Activated CD4-positive, alpha-beta T cell treated with anti-CD3 and anti-CD28 coated beads for 36 hours (primary cell): Measurements from ENCODE around the gene CDYL. TPM values are rescaled to one million over a fixed set of nuclear protein-coding genes. Genes with fewer than 3 reads are reported as not detected.

Source experiments
- ATAC-seq: fragments of 200-7000 bp; cut with Tn5 transposase; one replicate; pipeline ENCODE4 v1.10.0; 2021; ENCODE audit warnings: mild to moderate bottlenecking, moderate library complexity
- CTCF ChIA-PET: fragments of 350-600 bp; sonication (Branson Sonifier 250); formaldehyde crosslinking; loops from one replicate; lab custom pipeline; 2021; ENCODE audit warnings: antibody characterized with exemption; lab: Charles Lee
- POLR2A ChIA-PET: fragments of 350-600 bp; sonication (Branson Sonifier 250); formaldehyde crosslinking; loops from one replicate; lab custom pipeline; 2021; ENCODE audit warnings: antibody characterized with exemption, inconsistent platforms; lab: Charles Lee
- DNase-seq: peaks from one replicate; pipeline ENCODE4 v3.0.0-alpha.2; 2020
- H3K27ac Mint-ChIP-seq: one replicate; pipeline ENCODE4 v1.8.0; 2021; ENCODE audit warnings: mixed read lengths
- H3K27me3 Mint-ChIP-seq: one replicate; pipeline ENCODE4 v1.8.0; 2021; ENCODE audit warnings: mixed read lengths
- H3K36me3 Mint-ChIP-seq: one replicate; pipeline ENCODE4 v1.8.0; 2021; ENCODE audit warnings: low read depth, mixed read lengths
- H3K4me1 Mint-ChIP-seq: one replicate; pipeline ENCODE4 v1.8.0; 2021; ENCODE audit warnings: mixed read lengths
- H3K4me3 Mint-ChIP-seq: one replicate; pipeline ENCODE4 v1.8.0; 2021; ENCODE audit warnings: mild to moderate bottlenecking, moderate library complexity, mixed read lengths
- H3K9me3 Mint-ChIP-seq: one replicate; pipeline ENCODE4 v1.8.0; 2021; ENCODE audit warnings: low read depth, mixed read lengths
- intact Hi-C, 2 experiments: fragments of 100-400 bp; cut with DNase I in 1 of 2; cut with micrococcal nuclease in 1 of 2; formaldehyde crosslinking; loops; one replicate each; pipeline versions ENCODE4 v1.14.2 to v1.15.1; 2022 to 2024; cut with DNase I, micrococcal nuclease
- total RNA-seq, 2 experiments: library from RNA; stranded (reverse); gene quantifications; one replicate each; pipeline ENCODE4 v1.2.3, GENCODE V29; 2021

The CDYL gene
- total RNA-seq, 2 experiments from 2014 or later = 22.1 to 33.7 TPM

DNA sequence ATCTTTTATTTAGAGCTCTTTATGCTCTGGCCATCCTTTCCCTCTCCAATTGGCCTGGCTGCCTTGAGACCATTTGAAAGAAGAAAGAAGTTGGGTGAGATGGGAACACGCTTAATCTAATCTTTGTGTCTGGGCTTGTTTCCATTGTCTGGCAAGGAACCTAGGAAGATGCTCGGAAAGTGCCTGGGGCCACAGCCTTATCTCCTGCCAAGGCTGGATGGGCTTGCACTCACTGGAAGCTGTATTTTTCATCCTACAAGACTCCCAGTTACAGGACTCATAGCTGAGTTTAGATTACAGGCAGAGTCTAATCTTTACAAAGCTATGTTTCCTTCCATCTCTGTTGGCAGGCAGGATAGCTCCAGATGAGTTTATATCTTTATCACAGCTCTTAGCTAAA, 33.1 kb upstream of the CDYL start:
- Mint-ChIP-seq H3K4me3 (no peak overlapping the region), H3K27me3 (peaks cover 3% of the 10 kb centered on the region), H3K27ac (no peak overlapping the region), H3K36me3 (no peaks in the 10 kb centered on the region), H3K9me3 (no peaks in the 10 kb centered on the region), H3K4me1 (no peaks in the 10 kb centered on the region)
- CTCF ChIA-PET = interaction anchor here (0.6 kb wide), 1 partner anchor 766 kb away, joined by 3 read pairs; no protein-coding TSS in a partner anchor
- POLR2A ChIA-PET = no interaction called here
- DNase-seq (no peak), ATAC-seq (no peak)
- intact Hi-C loops = no loop called here

DNA sequence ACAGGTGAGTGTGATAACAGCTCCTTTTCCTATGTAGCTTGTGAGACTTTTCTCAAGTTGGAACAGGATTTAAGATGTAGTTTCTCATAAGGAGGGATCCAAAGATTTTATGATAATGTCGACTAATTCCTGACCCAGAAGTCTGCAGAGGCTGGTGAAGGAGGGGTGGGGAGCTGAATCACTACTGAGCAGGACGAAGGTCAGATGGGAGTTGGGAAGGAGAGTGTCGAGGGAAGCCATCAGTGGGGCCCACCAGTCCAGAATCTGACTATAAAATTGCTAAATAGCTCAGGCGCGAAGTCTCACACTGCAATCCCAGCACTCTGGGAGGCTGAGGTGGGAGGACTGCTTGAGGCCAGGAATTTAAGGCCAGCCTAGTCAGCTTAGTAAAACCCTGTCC, 32.3 kb upstream of the CDYL start:
- Mint-ChIP-seq H3K4me3 (no peak overlapping the region), H3K36me3 (no peaks in the 10 kb centered on the region), H3K9me3 (no peaks in the 10 kb centered on the region), H3K27ac (no peak overlapping the region), H3K27me3 (peaks cover 4% of the 10 kb centered on the region), H3K4me1 (no peaks in the 10 kb centered on the region)
- ChIA-PET CTCF (no interaction called here), POLR2A (no interaction called here)
- DNase-seq (no peak), ATAC-seq (no peak)
- intact Hi-C loops = no loop called here

DNA sequence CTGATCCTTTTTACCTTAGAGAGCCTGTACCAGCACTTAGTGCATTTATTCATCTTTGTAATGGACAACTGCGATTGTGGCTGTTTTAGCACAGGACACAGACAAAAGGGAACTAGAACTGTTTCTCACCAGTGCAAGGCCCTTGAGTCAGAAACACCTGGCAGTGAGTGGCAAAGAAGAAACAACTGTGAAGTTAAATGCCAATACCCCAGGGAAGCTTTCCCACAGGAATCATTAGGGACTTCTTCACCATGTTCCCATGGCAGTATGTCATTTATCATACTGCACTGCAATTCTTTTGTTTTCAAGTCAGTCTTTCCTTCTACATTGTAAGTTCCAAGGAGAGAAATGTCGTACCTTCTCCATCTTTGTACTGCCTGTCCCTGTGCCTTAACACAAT, 28.6 kb upstream of the CDYL start:
- no peaks in the 10 kb centered on the region for H3K9me3 Mint-ChIP-seq
- ATAC-seq = no peak
- no peak overlapping the region for H3K27ac Mint-ChIP-seq
- H3K4me1 Mint-ChIP-seq = no peaks in the 10 kb centered on the region
- intact Hi-C loops = no loop called here
- CTCF ChIA-PET = no interaction called here
- no peak for DNase-seq
- H3K4me3 Mint-ChIP-seq = no peak overlapping the region
- peaks cover 4% of the 10 kb centered on the region for H3K27me3 Mint-ChIP-seq
- H3K36me3 Mint-ChIP-seq = no peaks in the 10 kb centered on the region
- POLR2A ChIA-PET = interaction anchor here (0.6 kb wide), 1 partner anchor 1167 kb away, joined by 7 read pairs; no protein-coding TSS in a partner anchor

DNA sequence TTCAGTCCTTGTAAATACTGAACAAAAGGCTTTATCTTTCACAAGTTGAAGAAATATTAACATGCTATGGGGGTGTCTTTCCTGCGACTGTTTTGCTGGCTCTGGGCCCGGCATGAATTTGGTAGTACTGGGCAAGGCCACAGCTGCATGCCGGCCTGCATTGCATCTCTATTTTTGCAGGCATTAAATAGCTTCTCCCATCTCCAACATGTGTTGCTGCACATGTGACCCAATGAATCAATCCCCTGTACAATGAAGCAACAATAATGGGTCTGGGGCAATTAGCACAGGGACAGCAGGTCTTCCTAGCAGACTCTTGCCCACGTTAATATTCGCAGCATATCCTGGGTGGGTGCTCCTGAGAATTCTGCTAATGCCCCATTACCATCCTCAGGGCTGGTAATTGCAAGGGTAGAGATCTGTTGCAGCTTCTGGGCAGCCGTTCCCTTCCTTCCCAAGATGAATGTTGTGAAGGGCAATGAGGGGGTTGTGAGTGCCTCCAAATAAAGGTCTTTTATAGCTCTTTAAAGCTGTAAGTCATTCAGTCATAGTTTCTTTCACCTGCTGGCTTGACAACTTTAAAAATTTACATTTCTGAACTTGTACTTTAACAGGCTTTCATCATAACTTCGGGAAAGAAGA, 24.3 kb upstream of the CDYL start:
- H3K27ac Mint-ChIP-seq = no peak overlapping the region
- POLR2A ChIA-PET = no interaction called here
- intact Hi-C loops = no loop called here
- ATAC-seq (no peak), DNase-seq (no peak)
- CTCF ChIA-PET = no interaction called here
- no peaks in the 10 kb centered on the region for H3K4me1 Mint-ChIP-seq
- no peak overlapping the region for H3K4me3 Mint-ChIP-seq
- no peaks in the 10 kb centered on the region for H3K36me3 Mint-ChIP-seq
- H3K9me3 Mint-ChIP-seq = no peaks in the 10 kb centered on the region
- peaks cover 13% of the 10 kb centered on the region for H3K27me3 Mint-ChIP-seq

DNA sequence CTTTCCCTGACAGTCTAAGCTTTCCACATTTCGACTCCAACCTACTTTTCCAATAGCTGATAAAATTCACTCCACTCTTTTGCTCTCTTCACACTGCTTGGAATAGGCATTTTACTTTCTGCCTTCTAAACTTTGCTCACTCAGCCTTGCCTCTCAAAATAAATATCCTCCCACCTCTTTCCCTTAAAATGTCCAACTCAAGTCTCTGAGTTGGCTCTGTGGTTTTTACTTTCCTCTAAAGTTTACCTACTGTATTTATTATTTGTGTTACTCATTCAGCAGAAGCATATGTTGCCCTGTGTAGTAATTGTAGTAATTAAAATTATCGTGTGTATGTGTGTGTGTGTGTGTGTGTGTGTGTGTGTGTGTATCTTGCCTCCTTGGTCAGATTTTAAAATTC, 20.0 kb upstream of the CDYL start:
- H3K4me3 Mint-ChIP-seq = no peak overlapping the region
- no peak for ATAC-seq
- H3K36me3 Mint-ChIP-seq = no peaks in the 10 kb centered on the region
- DNase-seq = no peak
- ChIA-PET CTCF (interaction anchor here (0.7 kb wide), 1 partner anchor 42 kb away, joined by 3 read pairs; no protein-coding TSS in a partner anchor), POLR2A (no interaction called here)
- H3K27me3 Mint-ChIP-seq = peaks cover 19% of the 10 kb centered on the region
- H3K9me3 Mint-ChIP-seq = no peaks in the 10 kb centered on the region
- intact Hi-C loops = no loop called here
- no peaks in the 10 kb centered on the region for H3K4me1 Mint-ChIP-seq
- H3K27ac Mint-ChIP-seq = no peak overlapping the region

DNA sequence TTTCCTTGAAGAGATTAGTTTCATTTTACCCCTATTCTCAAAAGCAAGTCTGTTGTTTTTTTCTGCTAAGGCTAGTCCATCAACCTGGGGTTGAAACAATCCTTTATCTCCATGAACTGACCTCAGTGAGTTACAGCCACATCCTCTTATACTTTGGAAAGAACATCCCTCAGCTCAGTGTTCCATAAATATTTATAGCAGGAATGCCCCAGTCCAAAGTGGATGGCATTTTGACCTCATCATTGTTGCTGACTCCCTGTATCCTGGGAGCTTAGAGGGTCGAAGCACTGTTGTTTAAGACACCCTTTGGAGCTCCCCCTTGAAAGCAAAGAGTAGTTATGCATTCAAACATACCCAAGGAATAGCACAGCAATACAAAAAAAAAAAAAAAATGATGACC, 16.2 kb upstream of the CDYL start:
- Mint-ChIP-seq H3K9me3 (peaks cover 12% of the 10 kb centered on the region), H3K4me1 (no peaks in the 10 kb centered on the region), H3K27ac (no peak overlapping the region), H3K4me3 (no peak overlapping the region), H3K27me3 (peaks cover 26% of the 10 kb centered on the region), H3K36me3 (no peaks in the 10 kb centered on the region)
- ChIA-PET POLR2A (no interaction called here), CTCF (no interaction called here)
- DNase-seq = no peak
- intact Hi-C loops = no loop called here
- ATAC-seq = no peak

DNA sequence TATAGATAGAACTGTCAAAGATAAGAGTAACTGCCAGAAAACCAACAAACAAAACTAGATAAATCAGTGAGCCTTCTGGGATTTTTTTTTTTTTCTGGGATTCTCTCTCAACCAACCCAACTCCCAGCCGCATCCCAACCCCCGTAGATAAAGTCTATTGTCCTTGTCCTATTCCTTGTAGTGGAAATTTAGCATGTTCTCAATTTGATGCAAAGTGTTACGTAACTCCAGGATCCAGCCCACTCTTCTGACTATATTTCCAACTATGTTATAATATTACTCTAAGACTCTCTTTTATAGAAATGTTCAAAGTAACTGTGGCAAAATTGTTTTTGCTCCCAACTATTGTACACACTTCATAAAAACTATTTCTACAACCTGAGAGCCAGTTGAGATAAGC, 15.4 kb upstream of the CDYL start:
- ATAC-seq = no peak
- Mint-ChIP-seq H3K9me3 (peaks cover 12% of the 10 kb centered on the region), H3K4me3 (no peak overlapping the region), H3K27me3 (peaks cover 23% of the 10 kb centered on the region), H3K27ac (no peak overlapping the region), H3K36me3 (no peaks in the 10 kb centered on the region), H3K4me1 (no peaks in the 10 kb centered on the region)
- POLR2A ChIA-PET = no interaction called here
- no peak for DNase-seq
- CTCF ChIA-PET = interaction anchor here (0.7 kb wide), 1 partner anchor 288 kb away, joined by 5 read pairs; no protein-coding TSS in a partner anchor
- intact Hi-C loops = no loop called here

DNA sequence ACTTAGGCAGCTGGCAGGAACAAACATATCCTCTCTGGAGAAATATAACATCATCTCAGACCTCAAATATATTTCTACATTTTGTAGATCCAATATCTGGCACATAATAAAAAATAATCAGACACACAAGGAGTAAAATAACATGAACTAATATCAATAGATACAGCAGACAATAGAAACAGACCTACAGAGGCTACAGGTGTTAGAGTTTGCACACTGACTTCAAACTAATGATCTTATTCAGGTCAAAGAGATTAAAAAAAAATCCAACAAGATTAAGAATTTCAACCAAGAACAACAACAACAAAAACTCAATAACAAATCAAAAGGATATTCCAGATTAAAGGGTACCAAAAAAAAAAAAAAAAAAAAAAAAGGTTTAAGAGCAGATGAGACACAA, 13.9 kb upstream of the CDYL start:
- H3K27me3 Mint-ChIP-seq = peaks cover 16% of the 10 kb centered on the region

DNA sequence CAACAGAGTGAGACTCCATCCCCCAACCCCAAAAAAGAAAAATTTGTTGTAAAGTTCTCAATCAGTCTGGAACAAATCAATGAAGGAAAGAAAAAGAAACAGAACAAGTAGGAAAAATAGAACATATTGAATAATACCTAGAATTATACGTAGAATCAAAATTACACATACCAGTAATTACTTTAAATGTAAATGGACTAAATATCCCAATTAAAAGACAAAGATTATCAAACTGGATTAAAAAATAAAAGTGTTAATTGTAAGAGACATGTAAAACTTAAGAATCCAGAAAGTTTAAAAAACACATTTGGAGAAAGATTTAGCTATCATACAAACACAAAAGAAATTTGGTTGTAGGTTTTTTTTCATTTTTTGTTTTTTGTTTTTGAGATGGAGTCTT, 12.3 kb upstream of the CDYL start:
- DNase-seq (no peak), ATAC-seq (no peak)
- intact Hi-C loops = no loop called here
- Mint-ChIP-seq H3K9me3 (peaks cover 12% of the 10 kb centered on the region), H3K27ac (no peak overlapping the region), H3K36me3 (no peaks in the 10 kb centered on the region), H3K4me1 (no peaks in the 10 kb centered on the region), H3K27me3 (peaks cover 16% of the 10 kb centered on the region), H3K4me3 (no peak overlapping the region)
- ChIA-PET CTCF (no interaction called here), POLR2A (no interaction called here)

More for the DNA sequence above, 13.9 kb upstream of the CDYL start:
- DNase-seq (no peak), ATAC-seq (no peak)
- Mint-ChIP-seq H3K36me3 (no peaks in the 10 kb centered on the region), H3K4me1 (no peaks in the 10 kb centered on the region), H3K9me3 (peaks cover 12% of the 10 kb centered on the region), H3K27ac (no peak overlapping the region), H3K4me3 (no peak overlapping the region)
- POLR2A ChIA-PET = no interaction called here
- CTCF ChIA-PET = no interaction called here
- intact Hi-C loops = no loop called here

DNA sequence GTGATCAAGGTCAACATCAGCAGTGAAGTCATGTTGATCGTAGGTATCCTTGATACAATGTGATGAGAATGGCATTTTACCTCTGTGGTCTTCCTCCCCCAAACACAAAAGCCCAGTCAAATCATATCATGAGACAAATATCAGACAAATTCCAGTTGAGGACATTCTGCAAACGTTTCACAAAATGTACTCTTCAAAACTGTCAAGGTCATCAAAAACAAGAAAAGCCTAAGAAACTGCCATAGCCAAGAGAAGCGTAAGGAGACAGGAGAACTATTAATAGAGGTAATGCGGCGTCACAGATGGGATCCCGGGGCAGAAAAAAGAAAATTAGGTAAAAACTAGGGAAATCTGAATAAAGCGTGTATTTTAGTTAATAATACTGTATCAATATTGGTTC, 7.4 kb upstream of the CDYL start:
- ChIA-PET POLR2A (no interaction called here), CTCF (interaction anchor here (1.0 kb wide), 1 partner anchor 75 kb away, joined by 3 read pairs; no protein-coding TSS in a partner anchor)
- DNase-seq (no peak), ATAC-seq (no peak)
- Mint-ChIP-seq H3K4me3 (no peak overlapping the region), H3K27ac (no peak overlapping the region), H3K9me3 (peaks cover 6% of the 10 kb centered on the region), H3K27me3 (peaks cover 2% of the 10 kb centered on the region), H3K36me3 (no peaks in the 10 kb centered on the region), H3K4me1 (peaks cover 10% of the 10 kb centered on the region)
- intact Hi-C loops = no loop called here

DNA sequence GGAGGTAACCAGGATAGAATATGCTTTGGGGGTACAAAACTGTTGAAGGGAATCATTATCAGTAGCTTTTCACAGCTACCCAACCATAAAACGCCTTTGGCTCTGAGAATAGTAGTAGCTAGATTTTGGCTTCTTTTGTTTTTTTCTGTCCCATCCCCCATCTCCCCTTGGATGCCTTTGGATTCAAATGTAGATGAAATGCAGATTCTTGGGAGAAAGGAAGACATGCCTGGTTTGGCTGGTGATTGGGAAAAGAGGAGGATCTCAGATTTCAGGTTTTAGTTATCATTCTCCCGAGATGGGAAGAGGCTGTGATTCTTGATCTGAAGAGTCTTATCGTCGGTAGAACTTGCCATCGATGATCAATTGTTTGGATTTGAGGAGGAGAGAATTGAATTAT, 3.5 kb upstream of the CDYL start:
- intact Hi-C loops = no loop called here
- H3K27ac Mint-ChIP-seq = no peak overlapping the region
- ChIA-PET POLR2A (no interaction called here), CTCF (no interaction called here)
- no peak for ATAC-seq
- H3K4me1 Mint-ChIP-seq = peaks cover 28% of the 10 kb centered on the region
- peaks cover 3% of the 10 kb centered on the region for H3K36me3 Mint-ChIP-seq
- H3K4me3 Mint-ChIP-seq = no peak overlapping the region
- DNase-seq = no peak
- H3K27me3 Mint-ChIP-seq = peaks cover 11% of the 10 kb centered on the region
- H3K9me3 Mint-ChIP-seq = peaks cover 5% of the 10 kb centered on the region

DNA sequence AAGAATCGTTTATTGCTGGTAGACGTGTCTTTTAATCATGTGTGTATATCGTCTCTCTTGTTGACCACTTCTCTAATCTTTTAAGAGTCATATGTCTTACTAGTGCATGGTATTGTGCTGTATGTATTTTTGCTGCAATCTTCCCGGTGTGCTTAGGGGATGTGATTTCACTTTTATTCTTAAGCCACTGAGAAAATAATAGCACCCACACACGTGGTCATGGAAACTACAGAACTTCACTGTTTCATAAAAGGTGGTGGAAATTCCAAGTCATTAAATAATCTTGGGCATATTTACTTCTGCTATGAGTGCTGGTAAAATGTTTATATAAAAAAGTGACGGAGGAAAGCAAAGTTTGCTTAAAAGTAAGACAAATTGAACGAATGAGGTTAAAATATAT, 3.0 kb upstream of the CDYL start:
- Mint-ChIP-seq H3K4me3 (no peak overlapping the region), H3K9me3 (peaks cover 8% of the 10 kb centered on the region), H3K4me1 (peaks cover 32% of the 10 kb centered on the region), H3K36me3 (peaks cover 7% of the 10 kb centered on the region), H3K27me3 (peaks cover 11% of the 10 kb centered on the region), H3K27ac (no peak overlapping the region)
- POLR2A ChIA-PET = no interaction called here
- DNase-seq (no peak), ATAC-seq (no peak)
- intact Hi-C loops = no loop called here
- CTCF ChIA-PET = no interaction called here
